CD1c-positive myeloid dendritic cell (primary cell): Measurements from ENCODE around the gene REN.

Experiments used
- DNase-seq: peaks from one replicate; pipeline ENCODE4 v3.0.0-alpha.2; 2016; ENCODE audit errors: extremely low spot score

REN gene

GRCh38 chr1:204153667-204154066 lies 12.5 kb downstream of the REN start:
- DNase-seq: no peak

- DNase-seq: no peak
These were observed 13.7 kb downstream of the REN start for GRCh38 chr1:204152310-204153044.

- peak; percentile 75 for DNase-seq
These were observed 14.4 kb downstream of the REN start, which contains the start of gene ETNK2 for GRCh38 chr1:204151552-204152309. Gene ETNK2, minus strand, starts transcription at chr1:204152044. Its CDS starts 192 bp downstream, at chr1:204151852.

GRCh38 chr1:204150702-204151551 lies 15.2 kb downstream of the REN start:
- no peak for DNase-seq

- no peak for DNase-seq
These were observed 16.2 kb downstream of the REN start for GRCh38 chr1:204149635-204150565.

- DNase-seq: no peak
These were observed 17.0 kb downstream of the REN start for GRCh38 chr1:204149107-204149506.

- no peak for DNase-seq
These were observed 18.4 kb downstream of the REN start for GRCh38 chr1:204147406-204148383.

GRCh38 chr1:204146965-204147364 lies 19.2 kb downstream of the REN start:
- no peak for DNase-seq

- no peak for DNase-seq
These were observed 19.8 kb downstream of the REN start for GRCh38 chr1:204146309-204146708.

- DNase-seq: no peak
These were observed 21.1 kb downstream of the REN start for GRCh38 chr1:204145033-204145504.

GRCh38 chr1:204143276-204144041 lies 22.7 kb downstream of the REN start:
- DNase-seq: no peak

- no peak for DNase-seq
These were observed 23.8 kb downstream of the REN start for GRCh38 chr1:204142032-204142974.

GRCh38 chr1:204141131-204141530 lies 25.0 kb downstream of the REN start:
- DNase-seq: no peak

GRCh38 chr1:204139952-204140351 lies 26.2 kb downstream of the REN start:
- no peak for DNase-seq

GRCh38 chr1:204139088-204139487 lies 27.0 kb downstream of the REN start:
- no peak for DNase-seq

- DNase-seq: no peak
These were observed 29.3 kb downstream of the REN start for GRCh38 chr1:204136814-204137213.

GRCh38 chr1:204134103-204134502 lies 32.0 kb downstream of the REN start:
- DNase-seq: no peak

GRCh38 chr1:204132718-204133117 lies 33.4 kb downstream of the REN start:
- DNase-seq: no peak
